ENCODE data around the gene KCND2. TPM values are rescaled to one million over a fixed set of nuclear protein-coding genes. Genes with fewer than 3 reads are reported as not detected.

The KCND2 gene
- polyA plus RNA-seq, 3 donors, result not detected

DNA sequence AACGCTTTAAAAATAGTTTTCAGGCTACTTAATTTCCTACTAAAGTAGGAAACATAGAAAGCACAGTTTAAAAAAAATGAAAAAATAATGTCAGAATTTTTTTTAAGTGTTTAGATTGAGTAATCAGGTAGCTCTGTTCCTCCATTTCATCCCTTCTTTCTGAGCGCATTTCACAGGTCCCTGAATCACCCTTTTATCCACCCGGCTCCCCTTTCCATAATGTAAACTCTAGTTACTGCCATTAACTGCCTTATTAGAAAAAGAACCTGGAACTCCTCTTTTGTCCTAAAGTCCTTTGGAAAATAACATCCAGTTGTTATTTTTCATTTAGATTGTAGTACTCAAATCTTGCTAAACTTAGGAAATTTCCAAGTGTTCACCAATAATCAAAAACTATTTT, 5.8 kb downstream of the KCND2 start:
- WGBS (ENCODE audit: insufficient coverage), result no CpG with 5 or more reads among the region's 3 CpGs
- TF ChIP-seq, protein P1, sequence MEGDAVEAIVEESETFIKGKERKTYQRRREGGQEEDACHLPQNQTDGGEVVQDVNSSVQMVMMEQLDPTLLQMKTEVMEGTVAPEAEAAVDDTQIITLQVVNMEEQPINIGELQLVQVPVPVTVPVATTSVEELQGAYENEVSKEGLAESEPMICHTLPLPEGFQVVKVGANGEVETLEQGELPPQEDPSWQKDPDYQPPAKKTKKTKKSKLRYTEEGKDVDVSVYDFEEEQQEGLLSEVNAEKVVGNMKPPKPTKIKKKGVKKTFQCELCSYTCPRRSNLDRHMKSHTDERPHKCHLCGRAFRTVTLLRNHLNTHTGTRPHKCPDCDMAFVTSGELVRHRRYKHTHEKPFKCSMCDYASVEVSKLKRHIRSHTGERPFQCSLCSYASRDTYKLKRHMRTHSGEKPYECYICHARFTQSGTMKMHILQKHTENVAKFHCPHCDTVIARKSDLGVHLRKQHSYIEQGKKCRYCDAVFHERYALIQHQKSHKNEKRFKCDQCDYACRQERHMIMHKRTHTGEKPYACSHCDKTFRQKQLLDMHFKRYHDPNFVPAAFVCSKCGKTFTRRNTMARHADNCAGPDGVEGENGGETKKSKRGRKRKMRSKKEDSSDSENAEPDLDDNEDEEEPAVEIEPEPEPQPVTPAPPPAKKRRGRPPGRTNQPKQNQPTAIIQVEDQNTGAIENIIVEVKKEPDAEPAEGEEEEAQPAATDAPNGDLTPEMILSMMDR (IDR thresholded peaks at IDR 0.05), result no peak
- Histone ChIP-seq H3K27me3 (ENCODE audit: control insufficient read depth in 2 of 2, insufficient read depth in 2 of 2, low read length in 2 of 2) (peaks cover 1 to 13% of the 10 kb centered on the region in 2 donors), H3K9ac (ENCODE audit: insufficient read depth, low read length, poor library complexity, severe bottlenecking) (no peak overlapping the region), H3K36me3 (replicated peaks in 1 of 2; ENCODE audit: control insufficient read depth in 1 of 2, insufficient read depth in 2 of 2, low read length in 2 of 2) (no peaks in the 10 kb centered on the region), H3K79me2 (ENCODE audit: insufficient read depth, low read length) (no peaks in the 10 kb centered on the region), H4K20me1 (ENCODE audit: insufficient read depth, low read length) (no peaks in the 10 kb centered on the region), H3K4me2 (replicated peaks; ENCODE audit: extremely low read depth, low read length, poor library complexity, severe bottlenecking) (no peak overlapping the region), H3K4me1 (ENCODE audit: control insufficient read depth in 1 of 2, insufficient read depth in 2 of 2, low read length in 2 of 2) (no peaks in the 10 kb centered on the region), H3K4me3 (replicated peaks in 1 of 3; ENCODE audit: low read depth in 2 of 3, low read length in 3 of 3) (no peak overlapping the region), H3K27ac (ENCODE audit: low read depth in 1 of 2, low read length in 2 of 2) (no peak overlapping the region), H3K9me3 (replicated peaks in 1 of 2; ENCODE audit: control insufficient read depth in 1 of 2, insufficient read depth in 1 of 2, low read length in 2 of 2) (no peaks in the 10 kb centered on the region), H2AFZ (ENCODE audit: insufficient read depth, low read depth, low read length, poor library complexity, severe bottlenecking) (no peak overlapping the region)
- Mint-ChIP-seq H3K36me3 (no peaks in the 10 kb centered on the region), H3K4me3 (no peak overlapping the region), H3K27ac (no peak overlapping the region), H3K9me3 (peaks cover 0 to 14% (median 9%) of the 10 kb centered on the region in 7 donors), H3K4me1 (no peaks in the 10 kb centered on the region), H3K27me3 (ENCODE audit: low read depth in 3 of 3) (peaks cover 14 to 16% (median 15%) of the 10 kb centered on the region in 3 donors)
- DNase-seq, result no peak
- intact Hi-C loops (cut with micrococcal nuclease), result no loop called here

DNA sequence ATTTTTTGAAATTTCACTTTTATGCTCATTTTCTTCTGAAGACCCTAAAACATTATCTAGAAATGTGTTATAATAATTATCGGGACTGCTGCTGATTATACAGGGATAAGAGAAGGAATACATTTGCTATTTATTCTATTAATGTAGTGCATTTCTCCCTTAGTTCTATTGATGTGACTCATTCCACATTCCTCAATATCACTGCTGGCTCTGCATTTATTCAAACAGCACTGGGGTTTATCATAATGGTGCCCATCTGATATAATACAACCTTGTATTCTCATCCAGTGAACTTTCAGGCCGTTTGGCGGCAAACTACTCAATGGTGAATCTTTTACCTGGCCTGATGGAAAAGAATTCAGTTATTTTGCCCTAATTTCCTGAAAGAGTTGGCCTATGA, 7.8 kb downstream of the KCND2 start:
- Histone ChIP-seq H3K79me2 (ENCODE audit: insufficient read depth, low read length) (no peaks in the 10 kb centered on the region), H3K9ac (ENCODE audit: insufficient read depth, low read length, poor library complexity, severe bottlenecking) (no peak overlapping the region), H3K27me3 (ENCODE audit: control insufficient read depth in 2 of 2, insufficient read depth in 2 of 2, low read length in 2 of 2) (no peaks in the 10 kb centered on the region), H3K4me3 (replicated peaks in 1 of 3; ENCODE audit: low read depth in 2 of 3, low read length in 3 of 3) (no peak overlapping the region), H3K27ac (ENCODE audit: low read depth in 1 of 2, low read length in 2 of 2) (no peak overlapping the region), H3K4me2 (replicated peaks; ENCODE audit: extremely low read depth, low read length, poor library complexity, severe bottlenecking) (no peak overlapping the region), H2AFZ (ENCODE audit: insufficient read depth, low read depth, low read length, poor library complexity, severe bottlenecking) (no peak overlapping the region), H3K9me3 (replicated peaks in 1 of 2; ENCODE audit: control insufficient read depth in 1 of 2, insufficient read depth in 1 of 2, low read length in 2 of 2) (no peaks in the 10 kb centered on the region), H4K20me1 (ENCODE audit: insufficient read depth, low read length) (no peaks in the 10 kb centered on the region), H3K4me1 (ENCODE audit: control insufficient read depth in 1 of 2, insufficient read depth in 2 of 2, low read length in 2 of 2) (no peaks in the 10 kb centered on the region), H3K36me3 (replicated peaks in 1 of 2; ENCODE audit: control insufficient read depth in 1 of 2, insufficient read depth in 2 of 2, low read length in 2 of 2) (no peaks in the 10 kb centered on the region)
- Mint-ChIP-seq H3K4me3 (no peak overlapping the region), H3K9me3 (no peaks in the 10 kb centered on the region), H3K27me3 (ENCODE audit: low read depth in 3 of 3) (peaks cover 0 to 2% (median 2%) of the 10 kb centered on the region in 3 donors), H3K27ac (no peak overlapping the region), H3K4me1 (no peaks in the 10 kb centered on the region), H3K36me3 (no peaks in the 10 kb centered on the region)
- intact Hi-C loops (cut with micrococcal nuclease), result no loop called here
- TF ChIP-seq, protein P1 (IDR thresholded peaks at IDR 0.05), result no peak
- no CpG with 5 or more reads among the region's 3 CpGs for WGBS (ENCODE audit: insufficient coverage)
- DNase-seq, result no peak

Measured in CD14-positive monocyte (primary cell).